K562 (cell line): ENCODE measurements around the gene ALDH1A2. TPM values are rescaled to one million over a fixed set of nuclear protein-coding genes. Genes with fewer than 3 reads are reported as not detected.

ENCODE experiments used
- FUS ChIP-seq: fragments of 200-400 bp; formaldehyde crosslinking; optimal IDR thresholded peaks from 2 replicates; pipeline ENCODE3; 2017; ENCODE audit warnings: low read depth, low read length
- L3MBTL2 ChIP-seq: fragments of 450-650 bp; IDR thresholded peaks from 2 replicates; pipeline ENCODE4 v1.6.1; 2016; ENCODE audit warnings: mild to moderate bottlenecking, moderate library complexity
- SMAD4 ChIP-seq: fragments of 250-450 bp; sonication (Bioruptor Pico); conservative IDR thresholded peaks from 2 replicates; pipeline ENCODE4 v1.8.0; 2021; ENCODE audit warnings: inconsistent platforms, mild to moderate bottlenecking, moderate library complexity
- SMARCC2 ChIP-seq: fragments of 450-650 bp; IDR thresholded peaks from 2 replicates; pipeline ENCODE4 v1.6.1; 2017; ENCODE audit warnings: antibody characterized with exemption, moderate library complexity, mild to moderate bottlenecking, low read depth
- STAT5A ChIP-seq: IDR thresholded peaks from 2 replicates; pipeline ENCODE4 v1.6.1; 2012; ENCODE audit warnings: low read length, inconsistent platforms, borderline replicate concordance
- ZFP1 ChIP-seq: fragments of 450-650 bp; formaldehyde crosslinking; IDR thresholded peaks from 2 replicates; pipeline ENCODE4 v1.4.0; 2020; ENCODE audit warnings: mild to moderate bottlenecking, mixed read lengths
- ZNF24 ChIP-seq: fragments of 450-650 bp; IDR thresholded peaks from 2 replicates; pipeline ENCODE4 v1.6.1; 2016
- ZNF561 ChIP-seq: fragments of 450-650 bp; formaldehyde crosslinking; conservative IDR thresholded peaks from 2 replicates; pipeline ENCODE4 v1.4.0; 2020; ENCODE audit warnings: mild to moderate bottlenecking, moderate library complexity
- ZNF696 ChIP-seq: fragments of 250-450 bp; sonication (Bioruptor Pico); conservative IDR thresholded peaks from 2 replicates; pipeline ENCODE4 v1.4.0; 2020; ENCODE audit warnings: mild to moderate bottlenecking, moderate library complexity
- polyA plus RNA-seq, 8 experiments: library from polyadenylated mRNA; depleted of rRNA in 4 of 8; stranded (reverse) in 5 of 8; unstranded in 3 of 8; fragments of >200 nt; fragmentation: Nextera tagmentation in 2 of 8; fragmentation: Illumina TruSeq in 1 of 8; extraction: Ambion mirVana in 2 of 8; extraction: Trizol in 1 of 8; gene quantifications; 2 replicates each; pipeline versions ENCODE4 v1.2.1 to v1.2.3, GENCODE V29; 2011 to 2014; ENCODE audit warnings: inconsistent platforms in 1 of 8, missing spikeins in 1 of 8
- total RNA-seq, 7 experiments: library from RNA; depleted of rRNA in 6 of 7; stranded (reverse); fragments of >200 nt in 6 of 7; fragmentation: Illumina TruSeq in 2 of 7; extraction: Trizol in 2 of 7; gene quantifications; 2 replicates each; pipeline versions ENCODE4 v1.2.1 to v1.2.3, GENCODE V29; 2011 to 2021; ENCODE audit warnings: low replicate concordance in 1 of 7
- TF ChIP-seq, protein P1 (sequence below), 2 experiments: fragments of 450-650 bp in 1 of 2; sonication (generic) in 1 of 2; formaldehyde crosslinking in 1 of 2; IDR thresholded peaks; 2 replicates each; pipeline versions ENCODE4 v1.7.1 to v1.9.0; 2016 to 2022; ENCODE audit warnings: inconsistent platforms in 1 of 2, mild to moderate bottlenecking in 1 of 2, missing genetic modification reagents in 1 of 2
- TF ChIP-seq, protein P2 (sequence below): fragments of 450-650 bp; formaldehyde crosslinking; conservative IDR thresholded peaks from 2 replicates; pipeline ENCODE4 v1.4.0; 2022; ENCODE audit warnings: mild to moderate bottlenecking, missing genetic modification characterization
- TF ChIP-seq, protein P3 (sequence below): fragments of 450-650 bp; IDR thresholded peaks from 2 replicates; pipeline ENCODE4 v1.6.1; 2018; ENCODE audit not compliant: partially characterized antibody

The ALDH1A2 gene
- total and polyA plus RNA-seq, 9 of the 15 experiments (the other 6 are each of a cell fraction or from before 2014, with no cell fraction given): 115 to 393 (median 333) TPM

GRCh38 chr15:58060575-58060974, 4.9 kb downstream of the ALDH1A2 start (continued):
- TF ChIP-seq, protein P1, sequence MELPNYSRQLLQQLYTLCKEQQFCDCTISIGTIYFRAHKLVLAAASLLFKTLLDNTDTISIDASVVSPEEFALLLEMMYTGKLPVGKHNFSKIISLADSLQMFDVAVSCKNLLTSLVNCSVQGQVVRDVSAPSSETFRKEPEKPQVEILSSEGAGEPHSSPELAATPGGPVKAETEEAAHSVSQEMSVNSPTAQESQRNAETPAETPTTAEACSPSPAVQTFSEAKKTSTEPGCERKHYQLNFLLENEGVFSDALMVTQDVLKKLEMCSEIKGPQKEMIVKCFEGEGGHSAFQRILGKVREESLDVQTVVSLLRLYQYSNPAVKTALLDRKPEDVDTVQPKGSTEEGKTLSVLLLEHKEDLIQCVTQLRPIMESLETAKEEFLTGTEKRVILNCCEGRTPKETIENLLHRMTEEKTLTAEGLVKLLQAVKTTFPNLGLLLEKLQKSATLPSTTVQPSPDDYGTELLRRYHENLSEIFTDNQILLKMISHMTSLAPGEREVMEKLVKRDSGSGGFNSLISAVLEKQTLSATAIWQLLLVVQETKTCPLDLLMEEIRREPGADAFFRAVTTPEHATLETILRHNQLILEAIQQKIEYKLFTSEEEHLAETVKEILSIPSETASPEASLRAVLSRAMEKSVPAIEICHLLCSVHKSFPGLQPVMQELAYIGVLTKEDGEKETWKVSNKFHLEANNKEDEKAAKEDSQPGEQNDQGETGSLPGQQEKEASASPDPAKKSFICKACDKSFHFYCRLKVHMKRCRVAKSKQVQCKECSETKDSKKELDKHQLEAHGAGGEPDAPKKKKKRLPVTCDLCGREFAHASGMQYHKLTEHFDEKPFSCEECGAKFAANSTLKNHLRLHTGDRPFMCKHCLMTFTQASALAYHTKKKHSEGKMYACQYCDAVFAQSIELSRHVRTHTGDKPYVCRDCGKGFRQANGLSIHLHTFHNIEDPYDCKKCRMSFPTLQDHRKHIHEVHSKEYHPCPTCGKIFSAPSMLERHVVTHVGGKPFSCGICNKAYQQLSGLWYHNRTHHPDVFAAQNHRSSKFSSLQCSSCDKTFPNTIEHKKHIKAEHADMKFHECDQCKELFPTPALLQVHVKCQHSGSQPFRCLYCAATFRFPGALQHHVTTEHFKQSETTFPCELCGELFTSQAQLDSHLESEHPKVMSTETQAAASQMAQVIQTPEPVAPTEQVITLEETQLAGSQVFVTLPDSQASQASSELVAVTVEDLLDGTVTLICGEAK (IDR thresholded peaks at IDR 0.05): peak; percentile 99
- TF ChIP-seq, protein P1 (CRISPR knock-in tag; IDR thresholded peaks at IDR 0.05): peak; percentile 97
- TF ChIP-seq ZNF24: peak; percentile 60
- no peak for TF ChIP-seq ZFP1 (CRISPR knock-in tag)
- TF ChIP-seq ZNF696: no peak
- TF ChIP-seq SMAD4 (CRISPR knock-in tag): 0 out of 2 replicates have a peak, but pooled peaks have one; percentile 14
- no peak for TF ChIP-seq STAT5A
- TF ChIP-seq, protein P2, sequence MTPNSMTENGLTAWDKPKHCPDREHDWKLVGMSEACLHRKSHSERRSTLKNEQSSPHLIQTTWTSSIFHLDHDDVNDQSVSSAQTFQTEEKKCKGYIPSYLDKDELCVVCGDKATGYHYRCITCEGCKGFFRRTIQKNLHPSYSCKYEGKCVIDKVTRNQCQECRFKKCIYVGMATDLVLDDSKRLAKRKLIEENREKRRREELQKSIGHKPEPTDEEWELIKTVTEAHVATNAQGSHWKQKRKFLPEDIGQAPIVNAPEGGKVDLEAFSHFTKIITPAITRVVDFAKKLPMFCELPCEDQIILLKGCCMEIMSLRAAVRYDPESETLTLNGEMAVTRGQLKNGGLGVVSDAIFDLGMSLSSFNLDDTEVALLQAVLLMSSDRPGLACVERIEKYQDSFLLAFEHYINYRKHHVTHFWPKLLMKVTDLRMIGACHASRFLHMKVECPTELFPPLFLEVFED (CRISPR knock-in tag): no peak
- TF ChIP-seq ZNF561 (CRISPR knock-in tag): no peak
- no peak for TF ChIP-seq FUS
- TF ChIP-seq SMARCC2: no peak; the same call in 1 of the 2 replicates
- no peak for TF ChIP-seq L3MBTL2
- TF ChIP-seq, protein P3, sequence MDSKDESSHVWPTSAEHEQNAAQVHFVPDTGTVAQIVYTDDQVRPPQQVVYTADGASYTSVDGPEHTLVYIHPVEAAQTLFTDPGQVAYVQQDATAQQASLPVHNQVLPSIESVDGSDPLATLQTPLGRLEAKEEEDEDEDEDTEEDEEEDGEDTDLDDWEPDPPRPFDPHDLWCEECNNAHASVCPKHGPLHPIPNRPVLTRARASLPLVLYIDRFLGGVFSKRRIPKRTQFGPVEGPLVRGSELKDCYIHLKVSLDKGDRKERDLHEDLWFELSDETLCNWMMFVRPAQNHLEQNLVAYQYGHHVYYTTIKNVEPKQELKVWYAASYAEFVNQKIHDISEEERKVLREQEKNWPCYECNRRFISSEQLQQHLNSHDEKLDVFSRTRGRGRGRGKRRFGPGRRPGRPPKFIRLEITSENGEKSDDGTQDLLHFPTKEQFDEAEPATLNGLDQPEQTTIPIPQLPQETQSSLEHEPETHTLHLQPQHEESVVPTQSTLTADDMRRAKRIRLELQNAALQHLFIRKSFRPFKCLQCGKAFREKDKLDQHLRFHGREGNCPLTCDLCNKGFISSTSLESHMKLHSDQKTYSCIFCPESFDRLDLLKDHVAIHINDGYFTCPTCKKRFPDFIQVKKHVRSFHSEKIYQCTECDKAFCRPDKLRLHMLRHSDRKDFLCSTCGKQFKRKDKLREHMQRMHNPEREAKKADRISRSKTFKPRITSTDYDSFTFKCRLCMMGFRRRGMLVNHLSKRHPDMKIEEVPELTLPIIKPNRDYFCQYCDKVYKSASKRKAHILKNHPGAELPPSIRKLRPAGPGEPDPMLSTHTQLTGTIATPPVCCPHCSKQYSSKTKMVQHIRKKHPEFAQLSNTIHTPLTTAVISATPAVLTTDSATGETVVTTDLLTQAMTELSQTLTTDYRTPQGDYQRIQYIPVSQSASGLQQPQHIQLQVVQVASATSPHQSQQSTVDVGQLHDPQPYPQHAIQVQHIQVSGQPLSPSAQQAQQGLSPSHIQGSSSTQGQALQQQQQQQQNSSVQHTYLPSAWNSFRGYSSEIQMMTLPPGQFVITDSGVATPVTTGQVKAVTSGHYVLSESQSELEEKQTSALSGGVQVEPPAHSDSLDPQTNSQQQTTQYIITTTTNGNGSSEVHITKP: no peak
